Measurements from ENCODE around the gene NRXN3.

Gene NRXN3

GRCh38 chr14:79915406-79915805 is 1745.2 kb downstream of the NRXN3 start:
- no peak for FAIRE-seq
- DNase-seq (ENCODE audit: low spot score) = no peak

GRCh38 chr14:79916281-79916680 is 1746.1 kb downstream of the NRXN3 start:
- DNase-seq (ENCODE audit: low spot score) (no peak), FAIRE-seq (no peak)

- no peak for DNase-seq (ENCODE audit: low spot score)
- FAIRE-seq = no peak
These were observed 1746.7 kb downstream of the NRXN3 start for GRCh38 chr14:79916892-79917291.

Data from urothelium cell line (cell line).